Measurements from ENCODE around the gene SLX9.

- TF ChIP-seq CTCF (IDR thresholded peaks at IDR 0.05) (no peak), POLR2AphosphoS5 (IDR thresholded peaks at IDR 0.05; ENCODE audit: insufficient read depth in 1 of 2, low read depth in 1 of 2) (no peak), POLR2A (IDR thresholded peaks at IDR 0.05) (no peak)
These were observed 78.6 kb downstream of the SLX9 start for GRCh38 chr21:45018131-45019075.
